Pancreas (tissue), 10 donors: ENCODE results near the gene GOLGA7B. TPM values are rescaled to one million over a fixed set of nuclear protein-coding genes. Genes with fewer than 3 reads are reported as not detected.

Source experiments
- ATAC-seq, 4 donors: fragments of 200-7000 bp; cut with Tn5 transposase; one replicate each; pipeline versions ENCODE4 v1.8.0 to v1.9.1; 2020; ENCODE audit warnings: mild to moderate bottlenecking in 4 of 4, moderate library complexity in 4 of 4
- DNase-seq, 6 donors: peaks; one replicate each; pipeline ENCODE4 v3.0.0-alpha.2; 2020
- FAIRE-seq: peaks from 2 replicates; lab custom pipeline; 2012; peaks lifted over from hg19 to GRCh38; lab: Jason Lieb, UNC
- H3K27ac ChIP-seq, 4 donors: fragments of 200-600 bp; sonication (generic); 1 replicate in 3 of 4; 2 replicates in 1 of 4; pipeline versions ENCODE4 v1.5.0 to v1.8.0; 2020
- H3K27me3 ChIP-seq, 4 donors: fragments of 200-600 bp; one replicate each; pipeline ENCODE4 v1.8.0; 2021
- H3K36me3 ChIP-seq, 3 donors: fragments of 200-600 bp; sonication (generic) in 1 of 3; one replicate each; pipeline versions ENCODE4 v1.5.0 to v1.8.0; 2020 to 2021
- H3K4me1 ChIP-seq, 3 donors: fragments of 200-600 bp; one replicate each; pipeline ENCODE4 v1.8.0; 2021
- H3K4me3 ChIP-seq, 4 donors: fragments of 200-600 bp; sonication (generic) in 2 of 4; one replicate each; pipeline versions ENCODE4 v1.5.0 to v1.8.0; 2020 to 2021
- H3K9me3 ChIP-seq, 4 donors: fragments of 200-600 bp; one replicate each; pipeline ENCODE4 v1.8.0; 2021
- CTCF ChIP-seq, 4 donors: fragments of 200-600 bp; sonication (generic) in 3 of 4; IDR thresholded peaks; one replicate each; pipeline versions ENCODE4 v1.5.0 to v1.8.0; 2021; ENCODE audit warnings: antibody characterized with exemption in 4 of 4
- WGBS, 2 donors: extraction: QIAGEN DNeasy Blood & Tissue Kit; methylation state at CpG; one replicate each; pipeline ENCODE4 v1.1.7; 2013; 5-methylcytosine and 5-hydroxymethylcytosine counted together
- intact Hi-C, 3 donors: fragments of 100-400 bp; cut with DNase I; formaldehyde crosslinking; loops; one replicate each; pipeline versions ENCODE4 v1.11.1 to v1.14.2; 2022
- polyA plus RNA-seq, 2 donors: library from polyadenylated mRNA; stranded (reverse); fragments of 200-250 nt; gene quantifications; one replicate each; pipeline ENCODE4 v1.2.3, GENCODE V29; 2013
- total RNA-seq, 6 donors: library from RNA; stranded (reverse); fragmentation: NEBNext Ultra II Directional in 4 of 6; extraction: Animal tissue kit (Norgen Biotek cat#: 25700) in 4 of 6; gene quantifications; one replicate each; pipeline versions ENCODE4 v1.2.1 to v1.2.4, GENCODE V29; 2021 to 2023
- donor health status: healthy with polysubstance abuse.
- donor health status: DM: no; HTN: no; CAD: no; lungs with moderate emphysema.
- donor health status: DM: no; HTN: no; CAD: no.
- donor health status: control.
- donor health status: control.
- donor health status: Bipolar disorder and iron deficiency.
- donor health status: DM: yes; HTN: yes; CAD: no.
- donor health status: DM: no; HTN: no; CAD: no.
- donor health status: DM: no; HTN: no; CAD: no.
- donor health status: DM: yes; HTN: yes; CAD: no.

The GOLGA7B gene
- total and polyA plus RNA-seq, 8 donors: 2.0 to 38.7 (median 4.8) TPM

GRCh38 chr10:97869091-97870042 is 19.7 kb downstream of the GOLGA7B start:
- intact Hi-C loops: loop anchor here in 2 of 3 donors (5.0 to 10.0 kb wide), 4 partner anchors 75 to 112 kb away; no protein-coding TSS in a partner anchor
- Histone ChIP-seq H3K4me1 (peaks cover 6 to 9% (median 7%) of the 10 kb centered on the region in 3 donors), H3K4me3 (no peak overlapping the region), H3K36me3 (no peaks in the 10 kb centered on the region), H3K9me3 (no peaks in the 10 kb centered on the region), H3K27me3 (no peaks in the 10 kb centered on the region), H3K27ac (peak overlapping the region in 3 of 4 donors; percentile 30 to 58 (median 46))
- FAIRE-seq (no peak), DNase-seq (peak; percentile 85 to 96 (median 88)), ATAC-seq (peak; percentile 98 to 99 (median 99))
- 3 to 5% methylated on average over 18 to 19 of the region's 19 CpGs for WGBS, 2 donors
- peak; percentile 71 to 93 (median 87) for TF ChIP-seq CTCF (IDR thresholded peaks at IDR 0.05)

GRCh38 chr10:97870990-97871389 is 21.3 kb downstream of the GOLGA7B start:
- no peaks in the 10 kb centered on the region for H3K27me3 ChIP-seq
- H3K36me3 ChIP-seq: no peaks in the 10 kb centered on the region
- peaks cover 6 to 9% (median 7%) of the 10 kb centered on the region in 3 donors for H3K4me1 ChIP-seq
- DNase-seq (no peak), FAIRE-seq (no peak), ATAC-seq (no peak)
- no peaks in the 10 kb centered on the region for H3K9me3 ChIP-seq
- WGBS, 2 donors: 86 to 90% methylated on average over 8 of the region's 8 CpGs
- intact Hi-C loops: loop anchor here in 1 of 3 donors (5.0 kb wide), 1 partner anchor 114 kb away; no protein-coding TSS in a partner anchor
- no peak overlapping the region for H3K4me3 ChIP-seq
- no peak for TF ChIP-seq CTCF (IDR thresholded peaks at IDR 0.05)
- no peak overlapping the region for H3K27ac ChIP-seq

- WGBS, 2 donors: 78 to 83% methylated on average over 6 of the region's 6 CpGs
- FAIRE-seq: no peak
Measured at GRCh38 chr10:97873569-97873968, 23.9 kb downstream of the GOLGA7B start.

GRCh38 chr10:97874332-97874731 is 24.7 kb downstream of the GOLGA7B start:
- FAIRE-seq: no peak
- no peaks in the 10 kb centered on the region for H3K36me3 ChIP-seq
- 65 to 75% methylated on average over 6 of the region's 6 CpGs for WGBS, 2 donors
- ATAC-seq: no peak
- DNase-seq: peak in 1 of 6 donors; percentile 11
- H3K27me3 ChIP-seq: no peaks in the 10 kb centered on the region
- no peak overlapping the region for H3K27ac ChIP-seq
- no peaks in the 10 kb centered on the region for H3K9me3 ChIP-seq
- intact Hi-C loops: loop anchor here in 1 of 3 donors (5.0 kb wide), 1 partner anchor 117 kb away; no protein-coding TSS in a partner anchor
- peaks cover 0 to 3% (median under 1%) of the 10 kb centered on the region in 3 donors for H3K4me1 ChIP-seq
- H3K4me3 ChIP-seq: no peak overlapping the region
- TF ChIP-seq CTCF (IDR thresholded peaks at IDR 0.05): no peak

More at GRCh38 chr10:97873569-97873968, 23.9 kb downstream of the GOLGA7B start:
- DNase-seq (peak in 1 of 6 donors; percentile 19), ATAC-seq (no peak)
- Histone ChIP-seq H3K36me3 (no peaks in the 10 kb centered on the region), H3K27ac (no peak overlapping the region), H3K27me3 (no peaks in the 10 kb centered on the region), H3K9me3 (no peaks in the 10 kb centered on the region), H3K4me1 (peaks cover 6 to 9% (median 7%) of the 10 kb centered on the region in 3 donors), H3K4me3 (no peak overlapping the region)
- no peak for TF ChIP-seq CTCF (IDR thresholded peaks at IDR 0.05)
- intact Hi-C loops: loop anchor here in 1 of 3 donors (5.0 kb wide), 1 partner anchor 116 kb away; no protein-coding TSS in a partner anchor
